ENCODE results near the gene ZNF784. TPM values are rescaled to one million over a fixed set of nuclear protein-coding genes. Genes with fewer than 3 reads are reported as not detected.
A peak's percentile ranks its signal among the peaks of the same experiment; 100 is the strongest.

Gene ZNF784
- 11.0 and 12.4 TPM in 2 replicates for total RNA-seq
- long read RNA-seq, result 0 reads

GRCh38 chr19:55624109-55625003, at the start of gene ZNF784:
Gene ZNF784 (minus strand): TSS chr19:55624566. CDS start chr19:55624561, 5 bp downstream.
- Mint-ChIP-seq H3K27ac (ENCODE audit: unreplicated experiment) (peak within 1 kb of the TSS; percentile 99), H3K4me1 (peaks cover 20% of the 10 kb centered on the region), H3K27me3 (ENCODE audit: low read depth) (peaks cover 5% of the 10 kb centered on the region)

DNA sequence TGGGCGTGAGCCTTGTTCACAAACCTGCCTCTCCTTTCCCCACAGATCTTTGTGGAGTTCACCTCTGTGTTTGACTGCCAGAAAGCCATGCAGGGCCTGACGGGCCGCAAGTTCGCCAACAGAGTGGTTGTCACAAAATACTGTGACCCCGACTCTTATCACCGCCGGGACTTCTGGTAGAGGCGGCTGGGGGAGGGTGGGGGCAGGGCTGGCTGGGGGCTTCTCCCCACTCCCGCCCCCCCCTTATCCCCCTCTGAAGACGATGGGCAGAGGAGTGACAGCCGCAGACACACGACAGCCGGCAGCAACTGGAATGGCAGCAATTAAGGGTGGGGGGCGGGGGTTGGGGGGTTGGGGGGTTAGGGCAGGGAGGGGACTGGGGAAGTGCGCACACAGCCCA, 49.5 kb upstream of the ZNF784 start:
- Mint-ChIP-seq H3K9me3 (no peaks in the 10 kb centered on the region), H3K27ac (ENCODE audit: unreplicated experiment) (no peak overlapping the region), H3K4me1 (peaks cover 50% of the 10 kb centered on the region), H3K4me3 (peak overlapping the region; percentile 77), H3K27me3 (ENCODE audit: low read depth) (peaks cover 9% of the 10 kb centered on the region), H3K36me3 (ENCODE audit: low read depth) (peaks cover 17% of the 10 kb centered on the region)
- TF ChIP-seq, protein P1, sequence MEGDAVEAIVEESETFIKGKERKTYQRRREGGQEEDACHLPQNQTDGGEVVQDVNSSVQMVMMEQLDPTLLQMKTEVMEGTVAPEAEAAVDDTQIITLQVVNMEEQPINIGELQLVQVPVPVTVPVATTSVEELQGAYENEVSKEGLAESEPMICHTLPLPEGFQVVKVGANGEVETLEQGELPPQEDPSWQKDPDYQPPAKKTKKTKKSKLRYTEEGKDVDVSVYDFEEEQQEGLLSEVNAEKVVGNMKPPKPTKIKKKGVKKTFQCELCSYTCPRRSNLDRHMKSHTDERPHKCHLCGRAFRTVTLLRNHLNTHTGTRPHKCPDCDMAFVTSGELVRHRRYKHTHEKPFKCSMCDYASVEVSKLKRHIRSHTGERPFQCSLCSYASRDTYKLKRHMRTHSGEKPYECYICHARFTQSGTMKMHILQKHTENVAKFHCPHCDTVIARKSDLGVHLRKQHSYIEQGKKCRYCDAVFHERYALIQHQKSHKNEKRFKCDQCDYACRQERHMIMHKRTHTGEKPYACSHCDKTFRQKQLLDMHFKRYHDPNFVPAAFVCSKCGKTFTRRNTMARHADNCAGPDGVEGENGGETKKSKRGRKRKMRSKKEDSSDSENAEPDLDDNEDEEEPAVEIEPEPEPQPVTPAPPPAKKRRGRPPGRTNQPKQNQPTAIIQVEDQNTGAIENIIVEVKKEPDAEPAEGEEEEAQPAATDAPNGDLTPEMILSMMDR (conservative IDR thresholded peaks at IDR 0.05), result no peak
- DNase-seq (ENCODE audit: low read depth, low spot score), result no peak

More at GRCh38 chr19:55624109-55625003, at the start of gene ZNF784:
- Mint-ChIP-seq H3K4me3 (peak within 1 kb of the TSS; percentile 92), H3K36me3 (ENCODE audit: low read depth) (peaks cover 11% of the 10 kb centered on the region), H3K9me3 (peaks cover 3% of the 10 kb centered on the region)
- TF ChIP-seq, protein P1 (conservative IDR thresholded peaks at IDR 0.05), result no peak
- peak; percentile 96 for DNase-seq (ENCODE audit: low read depth, low spot score)

DNA sequence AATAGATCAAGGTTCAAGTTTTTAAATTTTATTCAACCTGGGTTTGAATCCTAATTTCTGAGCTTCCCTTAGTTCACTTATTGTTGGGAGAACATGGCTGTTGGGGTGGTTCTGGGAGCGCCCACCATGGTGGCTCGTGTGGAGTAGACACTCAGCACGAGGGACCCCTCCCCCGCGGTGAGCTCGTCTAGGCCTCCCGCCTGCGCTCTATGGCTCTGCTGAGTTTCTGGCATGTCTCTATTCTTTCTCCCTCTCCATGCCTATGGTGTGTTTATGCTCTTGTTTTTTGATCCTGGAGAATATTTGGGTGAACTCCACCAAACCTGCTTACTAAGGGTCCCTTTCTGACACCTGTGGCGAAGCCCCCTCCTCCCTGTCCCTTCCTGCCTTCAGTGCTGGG, 49.1 kb upstream of the ZNF784 start:
- no peak for DNase-seq (ENCODE audit: low read depth, low spot score)
- Mint-ChIP-seq H3K27ac (ENCODE audit: unreplicated experiment) (no peak overlapping the region), H3K27me3 (ENCODE audit: low read depth) (peaks cover 9% of the 10 kb centered on the region), H3K4me3 (peak overlapping the region; percentile 77), H3K4me1 (peaks cover 50% of the 10 kb centered on the region), H3K9me3 (no peaks in the 10 kb centered on the region), H3K36me3 (ENCODE audit: low read depth) (peaks cover 17% of the 10 kb centered on the region)
- TF ChIP-seq, protein P1 (conservative IDR thresholded peaks at IDR 0.05), result no peak

DNA sequence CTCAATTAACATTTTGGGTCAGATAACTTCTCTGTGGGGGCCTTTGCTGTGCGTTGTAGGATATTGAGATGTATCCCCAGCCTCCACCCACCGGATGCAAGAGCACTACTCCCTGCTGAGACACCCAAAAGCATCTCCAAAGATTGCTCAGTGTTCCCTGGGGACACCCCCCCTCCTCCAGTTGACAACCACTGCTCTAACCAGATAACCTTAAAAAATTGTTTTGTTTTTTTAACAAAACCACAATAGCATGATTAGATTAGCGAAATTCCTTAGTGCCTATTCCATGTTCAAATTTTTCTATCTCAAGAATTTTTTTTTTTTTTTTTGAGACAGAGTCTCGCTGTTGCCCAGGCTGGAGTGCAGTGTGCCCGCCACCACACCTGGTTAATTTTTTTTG, 48.1 kb upstream of the ZNF784 start:
- no peak overlapping the region for H3K27ac Mint-ChIP-seq (ENCODE audit: unreplicated experiment)
- peaks cover 9% of the 10 kb centered on the region for H3K27me3 Mint-ChIP-seq (ENCODE audit: low read depth)
- no peak for DNase-seq (ENCODE audit: low read depth, low spot score)
- peaks cover 44% of the 10 kb centered on the region for H3K4me1 Mint-ChIP-seq
- H3K4me3 Mint-ChIP-seq, result peak overlapping the region; percentile 29
- no peaks in the 10 kb centered on the region for H3K9me3 Mint-ChIP-seq
- TF ChIP-seq, protein P1 (conservative IDR thresholded peaks at IDR 0.05), result no peak
- H3K36me3 Mint-ChIP-seq (ENCODE audit: low read depth), result peaks cover 17% of the 10 kb centered on the region

DNA sequence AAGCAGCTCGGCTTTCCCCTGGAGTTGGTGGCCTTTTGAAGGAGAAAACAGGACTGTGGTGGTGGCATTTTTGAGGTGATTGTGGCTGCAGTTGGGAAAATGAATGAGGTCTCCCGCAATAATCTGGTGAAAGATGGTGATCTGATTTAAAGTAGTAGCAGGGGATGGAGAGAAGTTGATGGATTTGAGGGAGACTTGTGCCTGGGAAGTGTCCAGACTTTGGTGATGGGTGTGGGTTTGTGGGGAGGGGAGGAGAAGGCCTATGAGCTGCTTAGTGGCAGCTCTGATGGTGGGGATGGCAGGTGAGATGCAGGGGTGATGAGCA, 46.6 kb upstream of the ZNF784 start:
- peak overlapping the region; percentile 14 for H3K27ac Mint-ChIP-seq (ENCODE audit: unreplicated experiment)

More for the DNA sequence above, 46.6 kb upstream of the ZNF784 start:
- peaks cover 9% of the 10 kb centered on the region for H3K27me3 Mint-ChIP-seq (ENCODE audit: low read depth)
- TF ChIP-seq, protein P1 (conservative IDR thresholded peaks at IDR 0.05), result no peak
- peaks cover 17% of the 10 kb centered on the region for H3K36me3 Mint-ChIP-seq (ENCODE audit: low read depth)
- H3K4me3 Mint-ChIP-seq, result peak overlapping the region; percentile 85
- H3K9me3 Mint-ChIP-seq, result no peaks in the 10 kb centered on the region
- DNase-seq (ENCODE audit: low read depth, low spot score), result no peak
- peaks cover 32% of the 10 kb centered on the region for H3K4me1 Mint-ChIP-seq
